ENCODE data around the gene VAMP7.
"Not testable (repeated sequence)": the region's sequence is repeated elsewhere in the genome, so short reads cannot be mapped to it uniquely, and the experiment has no call there.

The VAMP7 gene

DNA sequence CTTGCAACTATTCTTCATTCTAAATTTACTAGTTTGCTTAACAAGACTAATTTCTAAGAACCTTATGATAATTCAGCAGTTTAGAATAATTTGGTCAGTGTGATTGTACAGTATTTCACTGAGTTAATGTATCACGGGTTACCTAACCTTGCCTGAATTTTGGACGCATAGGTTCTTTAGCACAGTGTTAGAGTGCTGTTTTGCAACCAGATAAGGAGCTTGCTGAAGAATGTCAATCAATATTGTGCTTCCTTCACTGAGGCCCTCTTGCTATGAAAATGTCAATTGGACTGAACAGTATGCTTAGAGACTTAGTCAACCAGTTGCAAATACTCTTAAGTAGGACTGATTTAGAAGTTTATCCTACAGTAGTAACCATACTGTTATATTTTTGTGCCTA lies 19.6 kb downstream of the VAMP7 start:
- TF ChIP-seq, protein P1, sequence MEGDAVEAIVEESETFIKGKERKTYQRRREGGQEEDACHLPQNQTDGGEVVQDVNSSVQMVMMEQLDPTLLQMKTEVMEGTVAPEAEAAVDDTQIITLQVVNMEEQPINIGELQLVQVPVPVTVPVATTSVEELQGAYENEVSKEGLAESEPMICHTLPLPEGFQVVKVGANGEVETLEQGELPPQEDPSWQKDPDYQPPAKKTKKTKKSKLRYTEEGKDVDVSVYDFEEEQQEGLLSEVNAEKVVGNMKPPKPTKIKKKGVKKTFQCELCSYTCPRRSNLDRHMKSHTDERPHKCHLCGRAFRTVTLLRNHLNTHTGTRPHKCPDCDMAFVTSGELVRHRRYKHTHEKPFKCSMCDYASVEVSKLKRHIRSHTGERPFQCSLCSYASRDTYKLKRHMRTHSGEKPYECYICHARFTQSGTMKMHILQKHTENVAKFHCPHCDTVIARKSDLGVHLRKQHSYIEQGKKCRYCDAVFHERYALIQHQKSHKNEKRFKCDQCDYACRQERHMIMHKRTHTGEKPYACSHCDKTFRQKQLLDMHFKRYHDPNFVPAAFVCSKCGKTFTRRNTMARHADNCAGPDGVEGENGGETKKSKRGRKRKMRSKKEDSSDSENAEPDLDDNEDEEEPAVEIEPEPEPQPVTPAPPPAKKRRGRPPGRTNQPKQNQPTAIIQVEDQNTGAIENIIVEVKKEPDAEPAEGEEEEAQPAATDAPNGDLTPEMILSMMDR (IDR thresholded peaks at IDR 0.05; ENCODE audit: borderline replicate concordance, insufficient read depth, low read depth, low read length): no peak

DNA sequence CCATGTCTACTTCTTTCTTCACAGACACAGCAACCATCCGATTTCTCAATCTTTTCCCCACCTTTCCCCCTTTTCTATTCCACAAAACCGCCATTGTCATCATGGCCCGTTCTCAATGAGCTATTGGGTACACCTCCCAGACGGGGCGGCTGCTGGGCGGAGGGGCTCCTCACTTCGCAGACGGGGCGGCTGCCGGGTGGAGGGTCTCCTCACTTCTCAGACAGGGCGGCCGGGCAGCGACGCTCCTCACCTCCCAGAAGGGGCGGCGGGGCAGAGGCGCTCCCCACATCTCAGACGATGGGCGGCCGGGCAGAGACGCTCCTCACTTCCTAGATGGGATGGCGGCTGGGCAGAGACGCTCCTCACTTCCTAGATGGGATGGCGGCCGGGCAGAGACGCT lies 26.5 kb downstream of the VAMP7 start:
- H3K4me3 ChIP-seq (ENCODE audit: low read depth, low read length): not testable (repeated sequence)

More for the DNA sequence above, 19.6 kb downstream of the VAMP7 start:
- no peak overlapping the region for H3K4me3 ChIP-seq (ENCODE audit: low read depth, low read length)

DNA sequence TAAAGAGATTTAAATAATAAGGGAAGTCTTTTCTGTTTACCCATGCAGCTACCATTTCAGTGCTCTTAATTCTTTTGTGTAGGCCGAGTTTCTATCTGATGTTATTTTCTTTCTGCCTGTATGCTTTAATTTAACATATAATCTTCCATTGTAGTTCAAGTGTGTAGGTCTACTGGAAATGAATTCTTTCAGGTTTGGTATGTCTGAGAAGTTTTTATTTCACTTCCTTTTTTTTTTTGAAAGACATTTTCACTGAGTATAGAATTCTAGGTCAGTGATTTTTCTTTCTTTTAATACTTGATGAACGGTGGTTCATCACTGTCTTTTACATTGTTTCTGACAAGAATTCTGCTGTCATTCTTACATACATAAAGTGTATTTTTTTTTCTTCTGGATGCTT lies 42.1 kb downstream of the VAMP7 start:
- TF ChIP-seq, protein P1 (IDR thresholded peaks at IDR 0.05; ENCODE audit: borderline replicate concordance, insufficient read depth, low read depth, low read length): no peak
- H3K4me3 ChIP-seq (ENCODE audit: low read depth, low read length): no peak overlapping the region

DNA sequence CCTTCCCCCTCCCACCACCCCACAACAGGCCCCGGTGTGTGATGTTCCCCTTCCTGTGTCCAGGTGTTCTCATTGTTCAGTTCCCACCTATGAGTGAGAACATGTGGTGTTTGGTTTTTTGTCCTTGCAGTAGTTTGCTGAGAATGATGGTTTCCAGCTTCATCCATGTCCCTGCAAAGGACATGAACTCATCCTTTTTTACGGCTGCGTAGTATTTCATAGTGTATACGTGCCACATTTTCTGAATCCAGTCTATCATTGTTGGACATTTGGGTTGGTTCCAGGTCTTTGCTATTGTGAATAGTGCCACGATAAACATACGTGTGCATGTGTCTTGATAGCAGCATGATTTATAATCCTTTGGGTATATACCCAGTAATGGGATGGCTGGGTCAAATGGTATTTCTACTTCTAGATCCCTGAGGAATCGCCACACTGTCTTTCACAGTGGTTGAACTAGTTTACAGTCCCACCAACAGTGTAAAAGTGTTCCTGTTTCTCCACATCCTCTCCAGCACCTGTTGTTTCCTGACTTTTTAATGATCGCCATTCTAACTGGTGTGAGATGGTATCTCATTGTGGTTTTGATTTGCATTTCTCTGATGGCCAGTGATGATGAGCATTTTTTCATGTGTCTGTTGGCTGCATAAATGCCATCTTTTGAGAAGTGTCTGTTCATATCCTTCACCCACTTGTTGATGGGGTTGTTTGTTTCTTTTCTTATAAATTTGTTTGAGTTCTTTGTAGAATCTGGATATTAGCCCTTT lies 49.9 kb downstream of the VAMP7 start:
- not testable (repeated sequence) for H3K4me3 ChIP-seq (ENCODE audit: low read depth, low read length)

DNA sequence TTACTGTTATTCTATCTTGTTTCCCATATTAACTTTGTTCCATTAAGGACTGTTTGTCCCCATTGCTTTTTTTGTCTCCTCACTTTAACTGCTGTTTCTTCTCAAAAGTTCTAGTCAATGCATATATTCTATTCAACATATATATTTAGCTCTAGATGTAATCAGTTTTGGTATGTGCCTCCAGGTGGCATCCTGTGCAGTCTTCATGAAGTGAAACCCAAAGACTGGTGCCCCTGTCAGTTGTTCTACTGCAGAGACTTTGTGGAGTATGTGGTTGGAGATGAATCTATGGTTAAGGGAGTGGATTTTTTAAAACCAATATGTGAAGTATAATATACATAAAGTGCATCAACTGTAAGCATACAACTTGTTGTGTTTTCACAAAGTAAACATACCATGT lies 57.0 kb downstream of the VAMP7 start:
- H3K4me3 ChIP-seq (ENCODE audit: low read depth, low read length): no peak overlapping the region
- TF ChIP-seq, protein P1 (IDR thresholded peaks at IDR 0.05; ENCODE audit: borderline replicate concordance, insufficient read depth, low read depth, low read length): no peak

GRCh38 chrX:155949098-155949497 lies 68.0 kb downstream of the VAMP7 start:
- TF ChIP-seq, protein P1 (IDR thresholded peaks at IDR 0.05; ENCODE audit: borderline replicate concordance, insufficient read depth, low read depth, low read length): no peak

GRCh38 chrX:155951237-155951789 lies 70.2 kb downstream of the VAMP7 start:
- TF ChIP-seq, protein P1 (IDR thresholded peaks at IDR 0.05; ENCODE audit: borderline replicate concordance, insufficient read depth, low read depth, low read length): no peak
- H3K4me3 ChIP-seq (ENCODE audit: low read depth, low read length): no peak overlapping the region

More at GRCh38 chrX:155949098-155949497, 68.0 kb downstream of the VAMP7 start:
- no peak overlapping the region for H3K4me3 ChIP-seq (ENCODE audit: low read depth, low read length)

- no peak overlapping the region for H3K4me3 ChIP-seq (ENCODE audit: low read depth, low read length)
- TF ChIP-seq, protein P1 (IDR thresholded peaks at IDR 0.05; ENCODE audit: borderline replicate concordance, insufficient read depth, low read depth, low read length): no peak
Measured at GRCh38 chrX:155953055-155953454, 71.9 kb downstream of the VAMP7 start.
